Thoracic aorta (tissue), 2 donors: ENCODE results near the gene PCNX2. TPM values are rescaled to one million over a fixed set of nuclear protein-coding genes. Genes with fewer than 3 reads are reported as not detected.

Experiments used
- ATAC-seq: fragments of 150-250 bp; one replicate; pipeline ENCODE4 v1.8.0; 2017; ENCODE audit warnings: low read depth; ENCODE audit not compliant: insufficient number of reproducible peaks, low FRiP score
- DNase-seq: peaks from one replicate; pipeline ENCODE4 v3.0.0-alpha.2; 2020; ENCODE audit warnings: low spot score
- H3K27ac ChIP-seq, 2 donors: fragments of 200-600 bp; sonication (generic); 1 replicate in 1 of 2; 2 replicates in 1 of 2; pipeline ENCODE4 v1.5.1; 2016; ENCODE audit warnings: mild to moderate bottlenecking in 2 of 2, moderate library complexity in 2 of 2
- H3K27me3 ChIP-seq: fragments of 200-600 bp; sonication (generic); replicated peaks from 2 replicates; pipeline ENCODE4 v1.6.0; 2016; ENCODE audit warnings: mild to moderate bottlenecking; ENCODE audit not compliant: insufficient read depth
- H3K36me3 ChIP-seq: fragments of 200-600 bp; sonication (generic); one replicate; pipeline ENCODE4 v1.5.1; 2016
- H3K4me1 ChIP-seq, 2 donors: fragments of 200-600 bp; sonication (generic); 1 replicate in 1 of 2; 2 replicates in 1 of 2; pipeline versions ENCODE4 v1.5.1 to v1.6.0; 2016; ENCODE audit warnings: low read depth in 2 of 2, mild to moderate bottlenecking in 1 of 2; ENCODE audit not compliant: control insufficient read depth in 1 of 2
- H3K4me3 ChIP-seq: fragments of 200-600 bp; sonication (generic); 2 replicates; pipeline ENCODE4 v1.5.1; 2016; ENCODE audit warnings: mild to moderate bottlenecking
- H3K9me3 ChIP-seq: fragments of 200-600 bp; sonication (generic); 2 replicates; pipeline ENCODE4 v1.5.1; 2016
- total RNA-seq, 2 donors: library from RNA; depleted of rRNA; stranded (reverse); fragments of >200 nt; gene quantifications; one replicate each; pipeline versions ENCODE4 v1.1.0 to v1.2.3, GENCODE V29; 2016
- TF ChIP-seq, protein P1 (sequence below): fragments of 200-600 bp; sonication (generic); IDR thresholded peaks from one replicate; pipeline ENCODE4 v1.5.1; 2019; ENCODE audit warnings: antibody characterized with exemption

Gene PCNX2
- total RNA-seq, 2 donors from 2014 or later, result 13.6 to 14.8 TPM

DNA sequence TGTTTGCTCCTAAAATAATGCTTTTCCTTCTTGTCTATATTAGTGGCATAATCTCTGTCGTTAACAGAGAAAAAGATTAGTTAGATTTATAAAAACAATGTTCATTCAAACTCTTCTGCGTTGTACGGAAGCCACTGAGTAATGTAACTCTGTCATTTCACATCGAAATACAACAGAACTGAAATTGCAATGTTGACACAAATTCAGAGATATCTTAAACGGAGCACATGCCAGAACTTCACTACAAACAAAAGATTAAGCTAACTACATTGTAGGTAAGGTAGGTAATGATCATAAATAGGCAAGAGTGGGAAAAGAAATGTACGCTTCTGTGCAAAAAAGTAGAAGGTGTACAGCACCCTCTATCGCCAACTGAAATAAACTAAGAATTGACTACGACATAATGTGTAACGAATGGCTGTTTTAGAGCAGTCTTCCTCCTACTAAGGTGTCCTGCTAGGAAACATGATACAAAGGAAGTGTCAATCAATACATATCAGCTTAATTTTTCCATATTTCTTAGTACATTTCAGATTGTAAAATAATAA lies 56.6 kb downstream of the PCNX2 start:
- ATAC-seq, result no peak
- DNase-seq, result no peak
- Histone ChIP-seq H3K27me3 (no peaks in the 10 kb centered on the region), H3K27ac (no peak overlapping the region), H3K9me3 (no peaks in the 10 kb centered on the region), H3K36me3 (no peaks in the 10 kb centered on the region), H3K4me3 (no peak overlapping the region), H3K4me1 (no peaks in the 10 kb centered on the region)
- TF ChIP-seq, protein P1, sequence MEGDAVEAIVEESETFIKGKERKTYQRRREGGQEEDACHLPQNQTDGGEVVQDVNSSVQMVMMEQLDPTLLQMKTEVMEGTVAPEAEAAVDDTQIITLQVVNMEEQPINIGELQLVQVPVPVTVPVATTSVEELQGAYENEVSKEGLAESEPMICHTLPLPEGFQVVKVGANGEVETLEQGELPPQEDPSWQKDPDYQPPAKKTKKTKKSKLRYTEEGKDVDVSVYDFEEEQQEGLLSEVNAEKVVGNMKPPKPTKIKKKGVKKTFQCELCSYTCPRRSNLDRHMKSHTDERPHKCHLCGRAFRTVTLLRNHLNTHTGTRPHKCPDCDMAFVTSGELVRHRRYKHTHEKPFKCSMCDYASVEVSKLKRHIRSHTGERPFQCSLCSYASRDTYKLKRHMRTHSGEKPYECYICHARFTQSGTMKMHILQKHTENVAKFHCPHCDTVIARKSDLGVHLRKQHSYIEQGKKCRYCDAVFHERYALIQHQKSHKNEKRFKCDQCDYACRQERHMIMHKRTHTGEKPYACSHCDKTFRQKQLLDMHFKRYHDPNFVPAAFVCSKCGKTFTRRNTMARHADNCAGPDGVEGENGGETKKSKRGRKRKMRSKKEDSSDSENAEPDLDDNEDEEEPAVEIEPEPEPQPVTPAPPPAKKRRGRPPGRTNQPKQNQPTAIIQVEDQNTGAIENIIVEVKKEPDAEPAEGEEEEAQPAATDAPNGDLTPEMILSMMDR, result no peak

DNA sequence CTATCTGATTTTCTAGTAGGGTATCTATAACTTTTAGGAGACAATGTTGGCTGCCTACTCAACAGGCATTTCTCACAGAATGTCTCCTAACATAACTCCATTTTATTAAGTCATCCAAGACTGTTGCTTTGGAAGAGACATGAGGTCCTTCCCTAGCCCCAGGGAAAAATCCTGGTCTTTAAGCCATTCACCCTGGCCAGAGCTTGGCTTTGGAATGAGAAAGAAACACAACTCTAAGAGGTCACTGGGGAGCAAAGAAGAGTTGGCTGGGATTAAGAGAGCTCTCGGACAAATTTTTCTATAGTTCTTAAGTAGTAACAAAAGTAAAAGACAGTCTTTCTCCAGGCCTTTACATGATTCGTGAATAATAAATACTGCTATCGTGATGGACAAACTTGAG lies 57.9 kb downstream of the PCNX2 start:
- Histone ChIP-seq H3K36me3 (no peaks in the 10 kb centered on the region), H3K4me1 (no peaks in the 10 kb centered on the region), H3K27me3 (no peaks in the 10 kb centered on the region), H3K9me3 (no peaks in the 10 kb centered on the region), H3K4me3 (no peak overlapping the region), H3K27ac (no peak overlapping the region)
- ATAC-seq (no peak), DNase-seq (no peak)
- TF ChIP-seq, protein P1, result no peak

DNA sequence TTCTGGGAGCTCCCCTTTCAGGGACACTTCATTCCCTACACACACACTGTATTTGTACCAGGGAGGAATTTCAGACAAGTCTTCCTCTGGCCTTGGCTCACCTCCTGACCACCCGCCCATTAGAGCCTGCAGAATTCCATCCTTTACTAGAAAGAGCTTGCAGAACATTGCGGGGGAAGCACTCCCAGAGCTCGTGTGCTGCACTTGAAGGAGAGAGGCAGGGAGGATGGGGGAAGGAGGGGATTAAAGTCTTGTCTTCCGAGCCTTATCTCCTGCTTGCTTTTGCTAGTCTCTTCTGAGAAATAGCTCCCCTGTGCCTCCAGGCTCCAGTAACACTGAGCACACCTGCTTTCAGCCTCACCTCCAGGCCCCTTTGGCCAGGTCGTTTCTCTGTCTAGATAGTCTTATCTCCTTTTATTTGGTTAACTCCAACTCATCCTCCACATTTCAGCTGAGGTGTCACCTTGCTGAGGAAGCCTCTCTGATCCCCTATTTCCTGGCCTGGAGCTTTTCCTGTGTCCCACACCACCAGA lies 62.0 kb downstream of the PCNX2 start:
- Histone ChIP-seq H3K4me3 (no peak overlapping the region), H3K4me1 (no peaks in the 10 kb centered on the region), H3K27me3 (no peaks in the 10 kb centered on the region), H3K36me3 (no peaks in the 10 kb centered on the region), H3K27ac (no peak overlapping the region), H3K9me3 (no peaks in the 10 kb centered on the region)
- ATAC-seq (no peak), DNase-seq (no peak)
- TF ChIP-seq, protein P1, result no peak

DNA sequence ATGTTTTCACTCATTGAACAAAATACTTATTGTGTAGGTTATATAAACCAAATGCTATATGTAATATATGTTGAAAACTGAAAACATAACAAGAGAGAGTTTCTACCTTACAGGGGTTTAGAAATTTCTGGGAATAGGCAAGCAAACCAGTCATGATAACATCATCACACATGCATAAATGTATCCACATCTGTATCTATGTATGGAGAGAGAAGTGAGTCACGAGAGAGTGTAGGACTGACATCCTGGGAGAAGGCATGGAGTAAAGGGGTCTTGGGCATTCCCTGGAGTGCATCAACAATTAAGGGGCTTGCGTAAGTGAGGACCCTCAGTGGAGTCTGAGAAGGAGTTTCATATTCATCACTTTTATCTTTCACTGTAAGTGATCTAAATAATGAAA lies 65.5 kb downstream of the PCNX2 start:
- no peak overlapping the region for H3K27ac ChIP-seq
- no peaks in the 10 kb centered on the region for H3K4me1 ChIP-seq
- no peaks in the 10 kb centered on the region for H3K27me3 ChIP-seq
- TF ChIP-seq, protein P1, result no peak
- H3K4me3 ChIP-seq, result no peak overlapping the region
- H3K9me3 ChIP-seq, result no peaks in the 10 kb centered on the region
- DNase-seq (no peak), ATAC-seq (no peak)
- no peaks in the 10 kb centered on the region for H3K36me3 ChIP-seq

DNA sequence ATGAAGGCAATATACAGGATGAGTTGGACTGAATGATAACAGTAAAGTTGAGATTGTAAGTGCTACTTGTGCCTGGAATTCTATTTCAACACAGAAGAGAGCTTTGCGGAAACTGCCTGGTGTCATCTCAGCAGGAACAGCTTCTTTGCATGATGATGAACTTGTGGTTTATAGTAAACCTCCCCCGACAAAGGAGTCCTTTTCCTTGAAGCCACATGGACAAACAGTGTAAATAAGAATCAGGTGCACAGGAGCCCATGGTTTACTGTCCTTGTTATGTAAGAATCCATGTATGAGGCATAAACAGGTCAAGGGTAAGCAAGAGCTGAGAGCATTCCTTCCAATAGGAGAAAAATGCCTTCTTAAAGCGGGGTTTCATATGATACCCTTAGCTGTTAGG lies 66.2 kb downstream of the PCNX2 start:
- TF ChIP-seq, protein P1, result no peak
- DNase-seq, result no peak
- Histone ChIP-seq H3K4me3 (no peak overlapping the region), H3K9me3 (no peaks in the 10 kb centered on the region), H3K4me1 (no peaks in the 10 kb centered on the region), H3K27ac (no peak overlapping the region), H3K36me3 (no peaks in the 10 kb centered on the region), H3K27me3 (no peaks in the 10 kb centered on the region)
- ATAC-seq, result no peak
